ENCODE data around the gene FOXN3. TPM values are rescaled to one million over a fixed set of nuclear protein-coding genes. Genes with fewer than 3 reads are reported as not detected.

Gene FOXN3
- total RNA-seq (2022; extraction: Qiagen RNA extraction; ENCODE audit: low read depth): 3.6 to 7.0 TPM (median 5.9 TPM) in 5 replicates

DNA sequence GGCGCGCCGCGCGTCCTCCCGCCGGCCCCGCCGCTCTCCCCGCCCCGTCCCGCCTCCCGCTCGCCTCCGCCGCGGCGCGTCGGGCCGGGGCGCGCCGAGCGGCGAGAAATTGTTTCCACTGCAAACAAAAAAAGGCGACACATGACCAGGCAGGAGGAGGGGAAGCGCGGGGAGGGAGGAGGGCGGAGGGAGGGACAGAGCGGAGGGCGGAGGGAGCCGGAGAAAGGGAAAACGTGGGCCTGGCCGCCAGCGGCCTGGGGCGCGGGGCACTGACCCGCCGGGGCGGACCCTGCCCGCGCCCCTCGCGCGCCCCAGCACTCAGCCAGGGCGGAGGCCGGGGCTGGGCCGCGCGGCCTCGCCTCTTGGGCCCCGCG lies at the start of gene FOXN3:
Gene FOXN3 (minus strand): TSS at position 143 of the 374 bp plus-strand sequence. CDS start 4,757 bp downstream, outside the sequence.

